Measurements from ENCODE around the gene AEBP2.

DNA sequence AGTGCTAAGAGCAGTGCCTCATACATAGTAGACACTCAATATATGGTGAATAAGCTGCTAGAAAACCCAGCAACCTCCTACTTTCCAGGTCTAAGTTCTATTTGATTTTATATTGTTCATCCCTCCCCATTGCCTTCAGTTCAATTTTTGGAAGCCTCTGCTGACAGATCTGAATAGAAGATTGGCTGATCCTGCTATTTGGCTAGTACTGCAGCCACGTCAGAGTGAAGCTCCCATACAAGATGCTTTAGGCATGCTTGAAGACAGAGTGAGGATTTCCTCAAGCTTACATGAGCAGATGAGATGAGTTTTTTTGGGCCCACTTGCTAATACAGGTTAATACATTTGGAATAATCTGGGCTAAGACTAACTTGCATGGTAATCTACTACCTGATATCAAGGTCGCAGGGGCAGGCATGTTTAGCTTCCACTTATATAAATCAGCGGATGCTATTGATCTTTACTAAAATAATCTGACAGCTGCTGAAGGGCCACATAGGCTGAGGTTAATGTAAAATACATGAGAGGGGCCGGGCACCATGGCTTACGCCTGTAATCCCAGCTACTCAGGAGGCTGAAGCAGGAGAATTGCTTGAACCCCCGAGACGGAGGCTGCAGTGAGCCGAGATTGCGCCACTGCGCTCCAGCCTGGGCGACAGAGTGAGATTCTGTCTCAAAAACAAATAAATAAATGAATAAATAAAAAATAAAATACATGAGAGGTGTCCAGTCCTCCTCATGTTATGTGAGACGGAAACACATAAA is 15.9 kb upstream of the AEBP2 start:
- TF ChIP-seq CTCF (IDR thresholded peaks at IDR 0.05) (no peak), POLR2AphosphoS5 (IDR thresholded peaks at IDR 0.05) (no peak), POLR2A (IDR thresholded peaks at IDR 0.05) (no peak), EP300 (IDR thresholded peaks at IDR 0.05) (no peak)

Data from suprapubic skin (tissue), 4 donors.